Skin epidermis (tissue), 12 donors: ENCODE data around the gene LILRA1.
A peak's percentile ranks its signal among the peaks of the same experiment; 100 is the strongest.
"Not testable (repeated sequence)": the region's sequence is repeated elsewhere in the genome, so short reads cannot be mapped to it uniquely, and the experiment has no call there.

Source experiments
- H3K27ac ChIP-seq, 21 experiments: fragments of 200-600 bp; sonication (generic) in 11 of 21; one replicate each; pipeline ENCODE4 v1.5.0; 2020; ENCODE audit warnings: mild to moderate bottlenecking in 3 of 21, inconsistent platforms in 2 of 21, moderate library complexity in 2 of 21
- H3K4me3 ChIP-seq, 7 experiments: fragments of 200-600 bp; sonication (generic) in 2 of 7; one replicate each; pipeline ENCODE4 v1.5.0; 2020; ENCODE audit warnings: inconsistent platforms in 2 of 7, mild to moderate bottlenecking in 2 of 7, moderate library complexity in 1 of 7

The LILRA1 gene

GRCh38 chr19:54616821-54617560 lies 23.6 kb downstream of the LILRA1 start:
- peak overlapping the region in 1 of 21 experiments; percentile 16 for H3K27ac ChIP-seq
- no peak overlapping the region for H3K4me3 ChIP-seq

- Histone ChIP-seq H3K27ac (no peak overlapping the region), H3K4me3 (no peak overlapping the region)
Measured at GRCh38 chr19:54620464-54620863, 27.0 kb downstream of the LILRA1 start.

- no peak overlapping the region for H3K4me3 ChIP-seq
- H3K27ac ChIP-seq: no peak overlapping the region
Measured at GRCh38 chr19:54622431-54622830, 29.0 kb downstream of the LILRA1 start.

- not testable (repeated sequence) for H3K4me3 ChIP-seq
- H3K27ac ChIP-seq: peak overlapping the region in 1 of 21 experiments; percentile 76
Measured at GRCh38 chr19:54624234-54624633, 30.8 kb downstream of the LILRA1 start.

GRCh38 chr19:54624934-54625730 lies 31.7 kb downstream of the LILRA1 start:
- H3K4me3 ChIP-seq: not testable (repeated sequence)
- H3K27ac ChIP-seq: peak overlapping the region in 1 of 21 experiments; percentile 76

- Histone ChIP-seq H3K27ac (no peak overlapping the region), H3K4me3 (no peak overlapping the region)
Measured at GRCh38 chr19:54626757-54627156, 33.3 kb downstream of the LILRA1 start.

GRCh38 chr19:54627912-54628311 lies 34.5 kb downstream of the LILRA1 start:
- not testable (repeated sequence) for H3K27ac ChIP-seq, H3K4me3 ChIP-seq

- H3K4me3 ChIP-seq: peak within 1 kb of the TSS in 3 of 7 experiments; percentile 3 to 18 (median 8)
- peak within 1 kb of the TSS in 2 of 21 experiments; percentile 14 to 36 for H3K27ac ChIP-seq
Measured at GRCh38 chr19:54630262-54630661, 36.8 kb downstream of the LILRA1 start, which contains the start of gene LILRB1. Gene LILRB1 (plus strand): TSS chr19:54630484. CDS start chr19:54631074, 590 bp downstream.

- peak overlapping the region in 3 of 7 experiments; percentile 3 to 18 (median 8) for H3K4me3 ChIP-seq
Measured at GRCh38 chr19:54630782-54631181, 37.4 kb downstream of the LILRA1 start.

GRCh38 chr19:54631489-54632337 lies 38.3 kb downstream of the LILRA1 start:
- peak overlapping the region in 1 of 7 experiments; percentile 18 for H3K4me3 ChIP-seq
- H3K27ac ChIP-seq: not testable (repeated sequence)

More at GRCh38 chr19:54630782-54631181, 37.4 kb downstream of the LILRA1 start:
- peak overlapping the region in 2 of 21 experiments; percentile 14 to 36 for H3K27ac ChIP-seq

- H3K27ac ChIP-seq, H3K4me3 ChIP-seq: not testable (repeated sequence)
Measured at GRCh38 chr19:54632517-54632916, 39.1 kb downstream of the LILRA1 start.

- no peak overlapping the region for H3K27ac ChIP-seq
Measured at GRCh38 chr19:54633401-54633800, 40.0 kb downstream of the LILRA1 start.

GRCh38 chr19:54636081-54636480 lies 42.6 kb downstream of the LILRA1 start:
- H3K27ac ChIP-seq, H3K4me3 ChIP-seq: not testable (repeated sequence)

More at GRCh38 chr19:54633401-54633800, 40.0 kb downstream of the LILRA1 start:
- H3K4me3 ChIP-seq: no peak overlapping the region

GRCh38 chr19:54638683-54639082 lies 45.3 kb downstream of the LILRA1 start:
- no peak overlapping the region for H3K27ac ChIP-seq
- no peak overlapping the region for H3K4me3 ChIP-seq

- H3K27ac ChIP-seq: peak overlapping the region in 1 of 21 experiments; percentile 36
- H3K4me3 ChIP-seq: not testable (repeated sequence)
Measured at GRCh38 chr19:54642953-54643352, 49.5 kb downstream of the LILRA1 start.

- not testable (repeated sequence) for H3K4me3 ChIP-seq, H3K27ac ChIP-seq
Measured at GRCh38 chr19:54643583-54643982, 50.2 kb downstream of the LILRA1 start.

- Histone ChIP-seq H3K27ac (no peak overlapping the region), H3K4me3 (no peak overlapping the region)
Measured at GRCh38 chr19:54644056-54644455, 50.6 kb downstream of the LILRA1 start.

GRCh38 chr19:54646331-54646841 lies 53.0 kb downstream of the LILRA1 start:
- Histone ChIP-seq H3K4me3 (no peak overlapping the region), H3K27ac (no peak overlapping the region)

- Histone ChIP-seq H3K4me3 (no peak overlapping the region), H3K27ac (no peak overlapping the region)
Measured at GRCh38 chr19:54648129-54648528, 54.7 kb downstream of the LILRA1 start.
